GM19035 (cell line): ENCODE measurements around the gene TNFSF13B.
A peak's percentile ranks its signal among the peaks of the same experiment; 100 is the strongest.
"Not testable (repeated sequence)": the region's sequence is repeated elsewhere in the genome, so short reads cannot be mapped to it uniquely, and the experiment has no call there.

ENCODE experiments used
- ATAC-seq: cut with Tn5 transposase; IDR thresholded peaks from one replicate; pipeline ENCODE4 v1.9.1; 2021; ENCODE audit not compliant: unreplicated experiment

TNFSF13B gene

GRCh38 chr13:108269601-108270328 is at the start of gene TNFSF13B:
Gene TNFSF13B, plus strand, starts transcription at chr13:108269718. Its CDS starts 178 bp downstream, at chr13:108269896.
- peak; percentile 71 for ATAC-seq

- no peak for ATAC-seq
Observed at GRCh38 chr13:108220041-108220440, 49.5 kb upstream of the TNFSF13B start.

GRCh38 chr13:108223687-108224503 is 45.6 kb upstream of the TNFSF13B start:
- no peak for ATAC-seq

GRCh38 chr13:108225440-108225839 is 44.1 kb upstream of the TNFSF13B start:
- ATAC-seq = peak; percentile 39

- peak; percentile 37 for ATAC-seq
Observed at GRCh38 chr13:108226184-108226583, 43.3 kb upstream of the TNFSF13B start.

- no peak for ATAC-seq
Observed at GRCh38 chr13:108227651-108228272, 41.8 kb upstream of the TNFSF13B start.

GRCh38 chr13:108230377-108230776 is 39.1 kb upstream of the TNFSF13B start:
- no peak for ATAC-seq

GRCh38 chr13:108249150-108249549 is 20.4 kb upstream of the TNFSF13B start:
- no peak for ATAC-seq

GRCh38 chr13:108257248-108257647 is 12.3 kb upstream of the TNFSF13B start:
- ATAC-seq = no peak

- ATAC-seq = no peak
Observed at GRCh38 chr13:108263621-108264355, 5.7 kb upstream of the TNFSF13B start.

GRCh38 chr13:108266321-108266990 is 3.1 kb upstream of the TNFSF13B start:
- no peak for ATAC-seq

GRCh38 chr13:108267347-108267746 is 2.2 kb upstream of the TNFSF13B start:
- no peak for ATAC-seq

GRCh38 chr13:108267855-108268254 is 1.7 kb upstream of the TNFSF13B start:
- ATAC-seq = not testable (repeated sequence)

GRCh38 chr13:108268466-108269112 is 929 bp upstream of the TNFSF13B start:
- ATAC-seq = no peak

- peak; percentile 2 for ATAC-seq
Observed at GRCh38 chr13:108270442-108270841, 924 bp downstream of the TNFSF13B start.

- ATAC-seq = no peak
Observed at GRCh38 chr13:108272333-108272732, 2.8 kb downstream of the TNFSF13B start.

- ATAC-seq = no peak
Observed at GRCh38 chr13:108273429-108274118, 4.1 kb downstream of the TNFSF13B start.

- no peak for ATAC-seq
Observed at GRCh38 chr13:108274718-108275117, 5.2 kb downstream of the TNFSF13B start.

GRCh38 chr13:108276060-108276459 is 6.5 kb downstream of the TNFSF13B start:
- ATAC-seq = no peak
